ENCODE measurements around the gene PROB1. TPM values are rescaled to one million over a fixed set of nuclear protein-coding genes. Genes with fewer than 3 reads are reported as not detected.

The PROB1 gene
- total and polyA plus RNA-seq, 2 of the 8 experiments (the other 6 are each of a cell fraction or from before 2014, with no cell fraction given): 0.89 to 3.1 TPM

DNA sequence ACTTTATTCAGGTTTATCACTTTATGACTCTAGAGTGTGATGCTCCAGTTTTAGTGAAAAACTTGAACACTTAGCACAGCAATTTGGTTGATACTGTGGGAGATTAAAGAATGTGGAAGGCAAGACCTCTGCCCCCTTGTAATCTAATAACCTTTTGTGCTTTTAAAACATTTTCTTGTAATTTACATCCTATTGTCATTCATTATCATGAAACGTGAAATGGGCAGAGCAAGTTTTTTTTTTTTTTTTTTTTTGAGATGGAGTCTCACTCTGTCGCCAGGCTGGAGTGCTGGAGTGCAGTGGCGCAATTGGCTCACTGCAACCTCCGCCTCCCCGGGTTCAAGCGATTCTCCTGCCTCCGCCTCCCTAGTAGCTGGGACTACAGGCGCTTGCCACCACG is 51.4 kb downstream of the PROB1 start:
- CTCF ChIA-PET (ENCODE audit: partially characterized antibody): interaction anchor here (0.9 kb wide), 1 partner anchor 26 kb away, joined by 3 read pairs; no protein-coding TSS in a partner anchor
- H3K79me2 ChIP-seq (ENCODE audit: control insufficient read depth in 1 of 2, insufficient read depth in 2 of 2, low read length in 2 of 2): peaks cover 39 to 62% of the 10 kb centered on the region in 2 experiments

More for the DNA sequence above, 51.4 kb downstream of the PROB1 start:
- Histone ChIP-seq H3K9ac (replicated peaks in 1 of 4; ENCODE audit: extremely low read depth in 1 of 4, low read depth in 3 of 4, low read length in 3 of 4) (no peak overlapping the region), H4K8ac (ENCODE audit: extremely low read depth, insufficient read depth, low read length) (no peak overlapping the region), H3K56ac (replicated peaks; ENCODE audit: insufficient read length, low read depth, low read length) (no peak overlapping the region), H3K27ac (ENCODE audit: low read depth, low read length) (no peak overlapping the region), H3K14ac (ENCODE audit: insufficient read length) (no peak overlapping the region), H3K23me2 (ENCODE audit: low read depth, low read length) (peaks cover 7% of the 10 kb centered on the region; the same call in 1 of the 2 replicates), H2BK20ac (ENCODE audit: low read length) (no peak overlapping the region), H3K27me3 (replicated peaks in 1 of 4; ENCODE audit: control insufficient read depth in 3 of 4, extremely low read depth in 1 of 4, insufficient read depth in 3 of 4, low read length in 3 of 4) (no peaks in the 10 kb centered on the region), H3K79me1 (ENCODE audit: low read depth, low read length) (peaks cover 4% of the 10 kb centered on the region), H2BK5ac (ENCODE audit: low read depth, low read length) (no peak overlapping the region), H3K4me3 (ENCODE audit: extremely low read depth in 1 of 4, insufficient read depth in 2 of 4, low read depth in 3 of 4, low read length in 4 of 4) (peak overlapping the region; percentile 82 to 94 (median 88); a peak in 7 of 8 replicates), H3K18ac (ENCODE audit: extremely low read depth, low read length) (no peak overlapping the region), H3K36me3 (ENCODE audit: control insufficient read depth in 2 of 4, insufficient read depth in 4 of 4, low read length in 3 of 4) (peaks cover 0 to 16% (median 0%) of the 10 kb centered on the region in 4 experiments; a peak in 3 of 8 replicates), H2BK120ac (replicated peaks; ENCODE audit: low read depth, low read length) (no peak overlapping the region), H3K4ac (replicated peaks; ENCODE audit: insufficient read length, low read depth, low read length) (no peak overlapping the region), H3K9me3 (ENCODE audit: insufficient read depth in 2 of 2, low read depth in 1 of 2, low read length in 1 of 2) (no peaks in the 10 kb centered on the region), H4K5ac (ENCODE audit: insufficient read length, low read depth, low read length) (no peak overlapping the region), H3K4me2 (ENCODE audit: insufficient read depth in 1 of 2, low read depth in 2 of 2, low read length in 2 of 2) (peak overlapping the region; percentile 80 to 97), H2AK5ac (ENCODE audit: low read depth, low read length) (no peak overlapping the region), H4K20me1 (replicated peaks in 1 of 2; ENCODE audit: control insufficient read depth in 1 of 2, insufficient read depth in 2 of 2, low read length in 2 of 2) (peaks cover 14 to 15% of the 10 kb centered on the region in 2 experiments), H2BK12ac (ENCODE audit: low read depth, low read length) (no peak overlapping the region), H4K91ac (replicated peaks; ENCODE audit: insufficient read length, low read length) (no peak overlapping the region), H3K23ac (ENCODE audit: insufficient read length) (no peak overlapping the region), H3K4me1 (replicated peaks in 1 of 4; ENCODE audit: control insufficient read depth in 3 of 4, insufficient read depth in 4 of 4, low read length in 3 of 4) (peaks cover 0 to 7% (median under 1%) of the 10 kb centered on the region in 4 experiments; a peak in 4 of 7 replicates), H2AFZ (ENCODE audit: low read length) (no peak overlapping the region), H2BK15ac (ENCODE audit: low read length) (no peak overlapping the region)
- WGBS, 2 experiments (ENCODE audit: extremely low coverage in 1 of 2, insufficient coverage in 1 of 2, insufficient read length in 1 of 2, insufficient replicate concordance in 2 of 2, low coverage in 1 of 2, low lambda C conversion rate in 2 of 2, missing lambda C conversion rate in 1 of 2): 75% methylated on average over 9 of the region's 9 CpGs; no CpG with 5 or more reads in 1 of the 2 experiments
- no peak for TF ChIP-seq CTBP2 (IDR thresholded peaks at IDR 0.05; ENCODE audit: borderline replicate concordance, insufficient read depth, insufficient read length, low read length)
- TF ChIP-seq, protein P1, sequence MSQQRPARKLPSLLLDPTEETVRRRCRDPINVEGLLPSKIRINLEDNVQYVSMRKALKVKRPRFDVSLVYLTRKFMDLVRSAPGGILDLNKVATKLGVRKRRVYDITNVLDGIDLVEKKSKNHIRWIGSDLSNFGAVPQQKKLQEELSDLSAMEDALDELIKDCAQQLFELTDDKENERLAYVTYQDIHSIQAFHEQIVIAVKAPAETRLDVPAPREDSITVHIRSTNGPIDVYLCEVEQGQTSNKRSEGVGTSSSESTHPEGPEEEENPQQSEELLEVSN (IDR thresholded peaks at IDR 0.05): no peak
- TF ChIP-seq JUND (IDR thresholded peaks at IDR 0.05; ENCODE audit: low read length): no peak
- no peak for TF ChIP-seq RXRA (IDR thresholded peaks at IDR 0.05; ENCODE audit: insufficient read depth, low read depth, low read length)
- TF ChIP-seq SP4 (IDR thresholded peaks at IDR 0.05; ENCODE audit: low read length): no peak
- no peak for TF ChIP-seq GTF2F1 (IDR thresholded peaks at IDR 0.05; ENCODE audit: borderline replicate concordance, low read depth, low read length)
- TF ChIP-seq SIX5 (IDR thresholded peaks at IDR 0.05; ENCODE audit: low read depth, low read length): no peak
- no peak for TF ChIP-seq SRF (IDR thresholded peaks at IDR 0.05; ENCODE audit: low read depth, low read length)
- POLR2A ChIA-PET (ENCODE audit: partially characterized antibody): interaction anchor here (0.8 to 5.4 kb wide), 8 partner anchors 10 to 49 kb away, joined by 3 to 111 read pairs (median 4); partner anchors contain the start of gene MATR3
- no peak for FAIRE-seq
- DNase-seq (ENCODE audit: low read depth in 1 of 2, low spot score in 2 of 2): no peak
